Trophoblast cell (in vitro differentiated cells and primary cell): ENCODE data around the gene SNRPA1.

Experiments used
- DNase-seq, 2 donors: peaks; one replicate each; pipeline ENCODE4 v3.0.0-alpha.2; 2016
- H2AFZ ChIP-seq: 2 replicates; pipeline ENCODE4 v1.6.1; 2013; ENCODE audit warnings: low read length, moderate library complexity, mild to moderate bottlenecking; ENCODE audit not compliant: insufficient read depth, poor library complexity
- H2AK5ac ChIP-seq: 2 replicates; pipeline ENCODE4 v1.6.1; 2013; ENCODE audit warnings: mild to moderate bottlenecking, low read length
- H2BK120ac ChIP-seq: 2 replicates; pipeline ENCODE4 v1.6.1; 2013; ENCODE audit warnings: low read length, mild to moderate bottlenecking, moderate library complexity; ENCODE audit not compliant: insufficient read depth, poor library complexity
- H2BK12ac ChIP-seq: 2 replicates; pipeline ENCODE4 v1.6.1; 2013; ENCODE audit warnings: mild to moderate bottlenecking, low read length, moderate library complexity
- H2BK5ac ChIP-seq: 2 replicates; pipeline ENCODE4 v1.6.1; 2013; ENCODE audit warnings: low read length, low read depth, moderate library complexity, mild to moderate bottlenecking; ENCODE audit not compliant: poor library complexity
- H3K14ac ChIP-seq: 2 replicates; pipeline ENCODE4 v1.6.1; 2013; ENCODE audit warnings: mild to moderate bottlenecking, low read length
- H3K18ac ChIP-seq: 2 replicates; pipeline ENCODE4 v1.6.1; 2013; ENCODE audit warnings: mild to moderate bottlenecking, low read length
- H3K23ac ChIP-seq: 2 replicates; pipeline ENCODE4 v1.6.1; 2013; ENCODE audit warnings: low read length
- H3K27ac ChIP-seq: 2 replicates; pipeline ENCODE4 v1.5.1; 2013; ENCODE audit warnings: low read depth, mild to moderate bottlenecking, inconsistent platforms, low read length, moderate library complexity
- H3K27me3 ChIP-seq: 2 replicates; pipeline ENCODE4 v1.6.1; 2013; ENCODE audit warnings: inconsistent platforms, mild to moderate bottlenecking, low read length, moderate library complexity; ENCODE audit not compliant: insufficient read depth
- H3K36me3 ChIP-seq, 2 experiments: 1 replicate in 1 of 2; 2 replicates in 1 of 2; pipeline ENCODE4 v1.6.1; 2013; ENCODE audit warnings: low read length in 2 of 2, mild to moderate bottlenecking in 2 of 2, moderate library complexity in 1 of 2; ENCODE audit not compliant: insufficient read depth in 2 of 2, control insufficient read depth in 1 of 2
- H3K4ac ChIP-seq: 2 replicates; pipeline ENCODE4 v1.6.1; 2013; ENCODE audit warnings: low read depth, mild to moderate bottlenecking, low read length, moderate library complexity
- H3K4me1 ChIP-seq, 2 experiments: 1 replicate in 1 of 2; 2 replicates in 1 of 2; pipeline ENCODE4 v1.6.1; 2013; ENCODE audit warnings: low read length in 2 of 2, mild to moderate bottlenecking in 2 of 2, moderate library complexity in 1 of 2; ENCODE audit not compliant: insufficient read depth in 2 of 2, control insufficient read depth in 1 of 2
- H3K4me2 ChIP-seq: 2 replicates; pipeline ENCODE4 v1.6.1; 2013; ENCODE audit warnings: inconsistent platforms, mild to moderate bottlenecking, low read length, moderate library complexity
- H3K4me3 ChIP-seq: 2 replicates; pipeline ENCODE4 v1.5.1; 2013; ENCODE audit warnings: mild to moderate bottlenecking, low read depth, low read length, inconsistent platforms
- H3K79me1 ChIP-seq: one replicate; pipeline ENCODE4 v1.6.1; 2013; ENCODE audit warnings: low read length
- H3K79me2 ChIP-seq: 2 replicates; pipeline ENCODE4 v1.6.1; 2013; ENCODE audit warnings: low read length, mild to moderate bottlenecking; ENCODE audit not compliant: control insufficient read depth, insufficient read depth, poor library complexity
- H3K9ac ChIP-seq: 2 replicates; pipeline ENCODE4 v1.6.1; 2013; ENCODE audit warnings: mild to moderate bottlenecking, low read length
- H3K9me3 ChIP-seq: 2 replicates; pipeline ENCODE4 v1.6.1; 2013; ENCODE audit warnings: low read depth, mild to moderate bottlenecking, control low read depth, inconsistent platforms, low read length; ENCODE audit not compliant: insufficient read depth
- H4K12ac ChIP-seq: 2 replicates; pipeline ENCODE4 v1.6.1; 2013; ENCODE audit warnings: low read depth, mild to moderate bottlenecking, low read length, moderate library complexity
- H4K8ac ChIP-seq: 2 replicates; pipeline ENCODE4 v1.6.1; 2013; ENCODE audit warnings: low read depth, mild to moderate bottlenecking, low read length, moderate library complexity
- H4K91ac ChIP-seq: one replicate; pipeline ENCODE4 v1.6.1; 2013; ENCODE audit warnings: low read depth, mild to moderate bottlenecking, low read length, moderate library complexity
- WGBS: extraction: QIAGEN DNeasy Blood & Tissue Kit; methylation state at CpG from one replicate; pipeline ENCODE4 v1.1.7; 2013; ENCODE audit warnings: missing lambda C conversion rate; ENCODE audit not compliant: insufficient read length, insufficient coverage; ENCODE audit errors: extremely low coverage; 5-methylcytosine and 5-hydroxymethylcytosine counted together

Gene SNRPA1

GRCh38 chr15:101276501-101277037 is 18.5 kb downstream of the SNRPA1 start:
- H3K36me3 ChIP-seq: peaks cover 20 to 40% of the 10 kb centered on the region in 2 experiments
- H3K4ac ChIP-seq: peak overlapping the region; percentile 32
- peak overlapping the region; percentile 87 for H3K9ac ChIP-seq
- H3K4me2 ChIP-seq: peak overlapping the region; percentile 83
- H2BK5ac ChIP-seq: peak overlapping the region; percentile 23
- H3K18ac ChIP-seq: peak overlapping the region; percentile 20
- no peak overlapping the region for H3K23ac ChIP-seq
- H4K91ac ChIP-seq: peak overlapping the region; percentile 52
- peak overlapping the region; percentile 52 for H3K14ac ChIP-seq
- H3K27me3 ChIP-seq: no peaks in the 10 kb centered on the region
- no CpG with 5 or more reads among the region's 14 CpGs for WGBS
- DNase-seq: peak in 1 of 2 donors; percentile 59
- H3K4me1 ChIP-seq: peaks cover 4% of the 10 kb centered on the region in 2 experiments
- H3K79me2 ChIP-seq: peaks cover 5% of the 10 kb centered on the region
- H3K27ac ChIP-seq: no peak overlapping the region
- H2AFZ ChIP-seq: peak overlapping the region; percentile 39
- H3K4me3 ChIP-seq: peak overlapping the region; percentile 85
- H2AK5ac ChIP-seq: no peak overlapping the region
- peak overlapping the region; percentile 44 for H2BK120ac ChIP-seq
- H4K12ac ChIP-seq: peak overlapping the region; percentile 13
- H3K9me3 ChIP-seq: no peaks in the 10 kb centered on the region
- peak overlapping the region; percentile 63 for H4K8ac ChIP-seq
- no peak overlapping the region for H2BK12ac ChIP-seq
- H3K79me1 ChIP-seq: peaks cover 6% of the 10 kb centered on the region

- H3K4me3 ChIP-seq: no peak overlapping the region
Observed at GRCh38 chr15:101275018-101275417, 20.0 kb downstream of the SNRPA1 start.

DNA sequence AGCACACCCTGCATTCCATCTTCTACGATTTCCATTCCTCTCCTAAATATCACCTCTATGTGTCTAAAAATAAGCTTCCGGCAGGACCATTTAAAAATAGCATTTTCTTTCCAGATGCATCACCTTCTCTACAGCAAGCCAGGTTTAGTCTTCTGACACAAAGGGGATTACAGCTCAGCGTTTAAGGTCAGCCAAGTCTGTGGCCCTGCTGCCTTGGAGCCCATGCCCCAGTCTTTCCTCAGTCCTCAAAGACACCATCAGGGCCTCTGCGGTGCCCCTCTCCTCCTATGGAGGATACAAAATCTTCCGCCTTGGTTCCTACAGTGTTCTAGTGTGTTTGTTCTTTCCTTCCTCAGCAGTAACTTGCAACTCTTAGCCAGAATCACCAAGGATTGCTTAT is 21.5 kb downstream of the SNRPA1 start:
- H4K8ac ChIP-seq: no peak overlapping the region
- no peak overlapping the region for H2BK120ac ChIP-seq
- no peak overlapping the region for H4K91ac ChIP-seq
- no peak overlapping the region for H4K12ac ChIP-seq
- H2BK5ac ChIP-seq: no peak overlapping the region
- no peak overlapping the region for H3K27ac ChIP-seq
- H3K79me1 ChIP-seq: peaks cover 6% of the 10 kb centered on the region
- no peak overlapping the region for H2AK5ac ChIP-seq
- H3K23ac ChIP-seq: no peak overlapping the region
- no peak overlapping the region for H3K4me2 ChIP-seq
- no peak for DNase-seq
- H3K4me3 ChIP-seq: no peak overlapping the region
- H3K14ac ChIP-seq: no peak overlapping the region
- H3K18ac ChIP-seq: no peak overlapping the region
- H2AFZ ChIP-seq: no peak overlapping the region
- H3K9me3 ChIP-seq: no peaks in the 10 kb centered on the region
- H3K4ac ChIP-seq: no peak overlapping the region
- H2BK12ac ChIP-seq: no peak overlapping the region
- H3K4me1 ChIP-seq: peaks cover 4% of the 10 kb centered on the region in 2 experiments
- no peaks in the 10 kb centered on the region for H3K27me3 ChIP-seq
- peaks cover 5% of the 10 kb centered on the region for H3K79me2 ChIP-seq
- WGBS: no CpG with 5 or more reads among the region's 5 CpGs
- H3K36me3 ChIP-seq: peaks cover 30 to 54% of the 10 kb centered on the region in 2 experiments
- no peak overlapping the region for H3K9ac ChIP-seq

More at GRCh38 chr15:101275018-101275417, 20.0 kb downstream of the SNRPA1 start:
- no peak overlapping the region for H2AFZ ChIP-seq
- peaks cover 5% of the 10 kb centered on the region for H3K79me2 ChIP-seq
- H3K14ac ChIP-seq: no peak overlapping the region
- H3K79me1 ChIP-seq: peaks cover 6% of the 10 kb centered on the region
- no peak overlapping the region for H4K12ac ChIP-seq
- no peak overlapping the region for H2BK120ac ChIP-seq
- no peak overlapping the region for H3K27ac ChIP-seq
- no peak overlapping the region for H4K91ac ChIP-seq
- H3K4me2 ChIP-seq: no peak overlapping the region
- H4K8ac ChIP-seq: no peak overlapping the region
- H2BK5ac ChIP-seq: no peak overlapping the region
- no CpG with 5 or more reads among the region's 5 CpGs for WGBS
- no peak overlapping the region for H3K23ac ChIP-seq
- H3K27me3 ChIP-seq: no peaks in the 10 kb centered on the region
- no peak overlapping the region for H3K9ac ChIP-seq
- H3K9me3 ChIP-seq: no peaks in the 10 kb centered on the region
- H3K18ac ChIP-seq: no peak overlapping the region
- H3K36me3 ChIP-seq: peaks cover 20 to 42% of the 10 kb centered on the region in 2 experiments
- H3K4me1 ChIP-seq: peaks cover 4% of the 10 kb centered on the region in 2 experiments
- H3K4ac ChIP-seq: no peak overlapping the region
- H2AK5ac ChIP-seq: no peak overlapping the region
- H2BK12ac ChIP-seq: no peak overlapping the region
- no peak for DNase-seq

- Histone ChIP-seq H2AFZ (no peak overlapping the region), H4K12ac (no peak overlapping the region), H2BK12ac (no peak overlapping the region), H3K27me3 (no peaks in the 10 kb centered on the region), H3K36me3 (peaks cover 30 to 55% of the 10 kb centered on the region in 2 experiments), H3K9me3 (no peaks in the 10 kb centered on the region), H3K4me1 (peaks cover under 1% of the 10 kb centered on the region in 2 experiments), H3K4me2 (no peak overlapping the region), H3K23ac (no peak overlapping the region), H3K4me3 (no peak overlapping the region), H2AK5ac (no peak overlapping the region), H3K14ac (no peak overlapping the region), H3K79me2 (peaks cover 5% of the 10 kb centered on the region), H4K8ac (no peak overlapping the region), H3K18ac (no peak overlapping the region), H3K4ac (no peak overlapping the region), H2BK120ac (no peak overlapping the region), H3K27ac (no peak overlapping the region), H3K9ac (no peak overlapping the region), H4K91ac (no peak overlapping the region), H2BK5ac (no peak overlapping the region), H3K79me1 (peaks cover 6% of the 10 kb centered on the region)
- no peak for DNase-seq
- no CpG with 5 or more reads among the region's 9 CpGs for WGBS
Observed at GRCh38 chr15:101272584-101272983, 22.5 kb downstream of the SNRPA1 start.
